Transverse colon (tissue), 3 donors: ENCODE measurements around the gene CCDC137.

Source experiments
- CTCF ChIP-seq, 5 experiments: fragments of 200-600 bp in 3 of 5; fragments of 450-650 bp in 2 of 5; sonication (generic) in 3 of 5; IDR thresholded peaks; 1 replicate in 2 of 5; 2 replicates in 3 of 5; pipeline ENCODE4 v1.5.1; 2016 to 2017; ENCODE audit warnings: antibody characterized with exemption in 5 of 5, inconsistent platforms in 3 of 5, mild to moderate bottlenecking in 2 of 5, moderate library complexity in 1 of 5
- EP300 ChIP-seq: sonication (generic); formaldehyde crosslinking; IDR thresholded peaks from one replicate; pipeline ENCODE4 v1.6.1; 2017; ENCODE audit warnings: antibody characterized with exemption, low read depth

- TF ChIP-seq CTCF (IDR thresholded peaks at IDR 0.05) (peak in 1 of 5 experiments; percentile 38), EP300 (no peak)
These were observed 45.4 kb downstream of the CCDC137 start, which contains the start of gene SLC25A10 for GRCh38 chr17:81711814-81712467.
